Gastroesophageal sphincter (tissue), 4 donors: Measurements from ENCODE around the gene CACNA1I. TPM values are rescaled to one million over a fixed set of nuclear protein-coding genes. Genes with fewer than 3 reads are reported as not detected.

Source experiments
- ATAC-seq: fragments of 150-250 bp; one replicate; pipeline ENCODE4 v1.9.1; 2016; ENCODE audit warnings: mild to moderate bottlenecking, moderate library complexity
- H3K27ac ChIP-seq, 4 donors: fragments of 200-600 bp; sonication (generic) in 3 of 4; 1 replicate in 3 of 4; 2 replicates in 1 of 4; pipeline ENCODE4 v1.5.1; 2016 to 2019
- H3K27me3 ChIP-seq: fragments of 200-600 bp; sonication (generic); one replicate; pipeline ENCODE4 v1.5.1; 2019
- H3K36me3 ChIP-seq, 2 donors: fragments of 200-600 bp; sonication (generic); one replicate each; pipeline ENCODE4 v1.5.1; 2019; ENCODE audit warnings: control low read depth in 1 of 2
- H3K4me1 ChIP-seq, 3 donors: fragments of 200-600 bp; sonication (generic); 1 replicate in 2 of 3; 2 replicates in 1 of 3; pipeline ENCODE4 v1.5.1; 2016 to 2019; ENCODE audit warnings: control low read depth in 2 of 3
- H3K4me3 ChIP-seq, 2 donors: fragments of 200-600 bp; sonication (generic); one replicate each; pipeline ENCODE4 v1.5.1; 2019; ENCODE audit warnings: mild to moderate bottlenecking in 1 of 2, moderate library complexity in 1 of 2
- H3K9me3 ChIP-seq, 3 donors: fragments of 200-600 bp; sonication (generic); one replicate each; pipeline ENCODE4 v1.5.1; 2017 to 2019; ENCODE audit warnings: control low read depth in 2 of 3
- CTCF ChIP-seq, 4 experiments: fragments of 200-600 bp in 2 of 4; fragments of 450-650 bp in 2 of 4; sonication (generic) in 1 of 4; IDR thresholded peaks; one replicate each; pipeline ENCODE4 v1.5.1; 2017 to 2019; ENCODE audit warnings: antibody characterized with exemption in 4 of 4, mild to moderate bottlenecking in 2 of 4, moderate library complexity in 2 of 4
- EP300 ChIP-seq: sonication (generic); formaldehyde crosslinking; IDR thresholded peaks from one replicate; pipeline ENCODE4 v1.6.1; 2017; ENCODE audit warnings: antibody characterized with exemption, mild to moderate bottlenecking
- POLR2A ChIP-seq, 2 donors: fragments of 450-650 bp; IDR thresholded peaks; one replicate each; pipeline ENCODE4 v1.6.1; 2017; ENCODE audit warnings: antibody characterized with exemption in 2 of 2, mild to moderate bottlenecking in 2 of 2, moderate library complexity in 1 of 2
- POLR2AphosphoS5 ChIP-seq: sonication (generic); formaldehyde crosslinking; IDR thresholded peaks from one replicate; pipeline ENCODE4 v1.6.1; 2017; ENCODE audit warnings: antibody characterized with exemption
- WGBS, 2 donors: methylation state at CpG; one replicate each; pipeline ENCODE4 v1.1.5; 2018; ENCODE audit warnings: low coverage in 1 of 2; 5-methylcytosine and 5-hydroxymethylcytosine counted together
- total RNA-seq, 4 donors: library from RNA; depleted of rRNA; stranded (reverse); fragments of >200 nt; gene quantifications; one replicate each; pipeline ENCODE4 v1.1.0, GENCODE V29; 2016

Gene CACNA1I
- total RNA-seq, 4 donors from 2014 or later, result 0.04 to 0.54 (median 0.11) TPM

GRCh38 chr22:39545386-39546365 is 24.9 kb upstream of the CACNA1I start:
- Histone ChIP-seq H3K4me3 (no peak overlapping the region), H3K27me3 (peaks cover 87% of the 10 kb centered on the region), H3K9me3 (no peaks in the 10 kb centered on the region), H3K4me1 (peaks cover 0 to 5% (median 0%) of the 10 kb centered on the region in 3 donors), H3K27ac (no peak overlapping the region), H3K36me3 (no peaks in the 10 kb centered on the region)
- no peak for ATAC-seq
- TF ChIP-seq POLR2A (IDR thresholded peaks at IDR 0.05) (no peak), CTCF (IDR thresholded peaks at IDR 0.05) (no peak), EP300 (no peak), POLR2AphosphoS5 (no peak)
- 19 to 37% methylated on average over 13 to 37 of the region's 39 CpGs for WGBS, 2 donors

GRCh38 chr22:39546889-39547586 is 23.5 kb upstream of the CACNA1I start:
- TF ChIP-seq POLR2A (IDR thresholded peaks at IDR 0.05), result no peak
- TF ChIP-seq CTCF (IDR thresholded peaks at IDR 0.05), result no peak
- Histone ChIP-seq H3K27ac (no peak overlapping the region), H3K27me3 (peaks cover 93% of the 10 kb centered on the region), H3K36me3 (no peaks in the 10 kb centered on the region), H3K4me3 (no peak overlapping the region), H3K9me3 (no peaks in the 10 kb centered on the region), H3K4me1 (peaks cover 0 to 5% (median 0%) of the 10 kb centered on the region in 3 donors)
- ATAC-seq, result no peak
- 10 to 19% methylated on average over 3 to 4 of the region's 5 CpGs for WGBS, 2 donors

- peaks cover 0 to 5% (median 0%) of the 10 kb centered on the region in 3 donors for H3K4me1 ChIP-seq
- H3K9me3 ChIP-seq, result no peaks in the 10 kb centered on the region
- no peak for ATAC-seq
- 23 to 30% methylated on average over 2 of the region's 2 CpGs for WGBS, 2 donors
- no peak overlapping the region for H3K4me3 ChIP-seq
- no peaks in the 10 kb centered on the region for H3K36me3 ChIP-seq
- no peak overlapping the region for H3K27ac ChIP-seq
- peaks cover 93% of the 10 kb centered on the region for H3K27me3 ChIP-seq
- no peak for TF ChIP-seq CTCF (IDR thresholded peaks at IDR 0.05)
- TF ChIP-seq EP300, result no peak
- TF ChIP-seq POLR2A (IDR thresholded peaks at IDR 0.05), result no peak
- TF ChIP-seq POLR2AphosphoS5, result no peak
Measured at GRCh38 chr22:39547587-39547947, 23.0 kb upstream of the CACNA1I start.

GRCh38 chr22:39553429-39553828 is 17.1 kb upstream of the CACNA1I start:
- TF ChIP-seq POLR2A (IDR thresholded peaks at IDR 0.05), result no peak
- no peak for TF ChIP-seq POLR2AphosphoS5
- TF ChIP-seq CTCF (IDR thresholded peaks at IDR 0.05), result no peak
- no peak for TF ChIP-seq EP300
- H3K27ac ChIP-seq, result no peak overlapping the region
- no peak for ATAC-seq
- no peaks in the 10 kb centered on the region for H3K36me3 ChIP-seq
- no peak overlapping the region for H3K4me3 ChIP-seq
- peaks cover 85% of the 10 kb centered on the region for H3K27me3 ChIP-seq
- WGBS, 2 donors, result no CpG with 5 or more reads among the region's 3 CpGs
- no peaks in the 10 kb centered on the region for H3K9me3 ChIP-seq
- peaks cover 0 to 14% (median 7%) of the 10 kb centered on the region in 3 donors for H3K4me1 ChIP-seq
